Peyer's patch (tissue), 4 donors: Measurements from ENCODE around the gene STC2.

Source experiments
- POLR2A ChIP-seq, 2 donors: fragments of 450-650 bp; IDR thresholded peaks; one replicate each; pipeline ENCODE4 v1.5.1; 2017; ENCODE audit warnings: antibody characterized with exemption in 2 of 2, mild to moderate bottlenecking in 2 of 2, moderate library complexity in 2 of 2
- TF ChIP-seq, protein P1 (sequence below), 6 experiments: fragments of 450-650 bp in 4 of 6; fragments of 200-600 bp in 2 of 6; sonication (generic) in 1 of 6; IDR thresholded peaks; one replicate each; pipeline ENCODE4 v1.5.1; 2017 to 2019; ENCODE audit warnings: antibody characterized with exemption in 6 of 6, mild to moderate bottlenecking in 3 of 6, moderate library complexity in 1 of 6

DNA sequence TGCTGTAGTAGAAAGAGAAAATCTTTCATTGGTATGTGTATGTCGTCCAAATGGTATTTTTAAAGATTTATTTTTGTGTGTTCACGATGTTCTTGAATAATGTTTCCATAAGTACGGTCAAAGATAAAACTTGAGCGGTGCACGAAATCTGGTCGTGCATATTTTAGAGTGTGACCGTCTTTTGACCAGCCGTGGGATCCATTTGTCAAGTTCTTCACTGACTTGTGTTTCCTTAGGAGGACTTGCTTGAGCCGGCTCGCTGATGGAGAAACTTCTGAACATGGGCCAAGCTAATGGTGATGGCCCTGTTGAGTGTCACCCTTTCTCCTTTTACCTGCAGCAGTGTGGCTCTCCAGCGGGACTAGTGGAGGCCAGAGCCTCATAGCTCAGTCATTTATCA lies 11.1 kb upstream of the STC2 start:
- TF ChIP-seq, protein P1, sequence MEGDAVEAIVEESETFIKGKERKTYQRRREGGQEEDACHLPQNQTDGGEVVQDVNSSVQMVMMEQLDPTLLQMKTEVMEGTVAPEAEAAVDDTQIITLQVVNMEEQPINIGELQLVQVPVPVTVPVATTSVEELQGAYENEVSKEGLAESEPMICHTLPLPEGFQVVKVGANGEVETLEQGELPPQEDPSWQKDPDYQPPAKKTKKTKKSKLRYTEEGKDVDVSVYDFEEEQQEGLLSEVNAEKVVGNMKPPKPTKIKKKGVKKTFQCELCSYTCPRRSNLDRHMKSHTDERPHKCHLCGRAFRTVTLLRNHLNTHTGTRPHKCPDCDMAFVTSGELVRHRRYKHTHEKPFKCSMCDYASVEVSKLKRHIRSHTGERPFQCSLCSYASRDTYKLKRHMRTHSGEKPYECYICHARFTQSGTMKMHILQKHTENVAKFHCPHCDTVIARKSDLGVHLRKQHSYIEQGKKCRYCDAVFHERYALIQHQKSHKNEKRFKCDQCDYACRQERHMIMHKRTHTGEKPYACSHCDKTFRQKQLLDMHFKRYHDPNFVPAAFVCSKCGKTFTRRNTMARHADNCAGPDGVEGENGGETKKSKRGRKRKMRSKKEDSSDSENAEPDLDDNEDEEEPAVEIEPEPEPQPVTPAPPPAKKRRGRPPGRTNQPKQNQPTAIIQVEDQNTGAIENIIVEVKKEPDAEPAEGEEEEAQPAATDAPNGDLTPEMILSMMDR (IDR thresholded peaks at IDR 0.05), result no peak
- no peak for TF ChIP-seq POLR2A (IDR thresholded peaks at IDR 0.05)
